KG1 (cell line): ENCODE measurements around the gene RPTOR.

Source experiments
- DNase-seq: peaks from one replicate; lab custom pipeline; 2025; lab: John Stamatoyannopoulos, UW

Gene RPTOR

GRCh38 chr17:80998748-80999535 lies 454.3 kb downstream of the RPTOR start:
- no peak for DNase-seq

GRCh38 chr17:80999536-81000333 lies 455.1 kb downstream of the RPTOR start:
- no peak for DNase-seq

GRCh38 chr17:81000334-81000630 lies 455.6 kb downstream of the RPTOR start:
- no peak for DNase-seq

GRCh38 chr17:81000631-81001357 lies 456.2 kb downstream of the RPTOR start:
- DNase-seq, result no peak

GRCh38 chr17:81002013-81002384 lies 457.4 kb downstream of the RPTOR start:
- no peak for DNase-seq

GRCh38 chr17:81002409-81003361 lies 458.0 kb downstream of the RPTOR start:
- DNase-seq, result no peak

GRCh38 chr17:81003711-81004475 lies 459.3 kb downstream of the RPTOR start:
- DNase-seq, result no peak

GRCh38 chr17:81006891-81007290 lies 462.3 kb downstream of the RPTOR start:
- no peak for DNase-seq

GRCh38 chr17:81008140-81008539 lies 463.5 kb downstream of the RPTOR start:
- DNase-seq, result no peak

- DNase-seq, result no peak
Measured at GRCh38 chr17:81009136-81009535, 464.5 kb downstream of the RPTOR start.

GRCh38 chr17:81010935-81011334 lies 466.3 kb downstream of the RPTOR start:
- DNase-seq, result no peak

- DNase-seq, result no peak
Measured at GRCh38 chr17:81011951-81012350, 467.3 kb downstream of the RPTOR start.

- no peak for DNase-seq
Measured at GRCh38 chr17:81012574-81013447, 468.2 kb downstream of the RPTOR start.

GRCh38 chr17:81013642-81014041 lies 469.0 kb downstream of the RPTOR start:
- DNase-seq, result no peak

GRCh38 chr17:81015136-81015535 lies 470.5 kb downstream of the RPTOR start:
- DNase-seq, result no peak
